H9 (cell line): ENCODE data around the gene AKR1B15. TPM values are rescaled to one million over a fixed set of nuclear protein-coding genes. Genes with fewer than 3 reads are reported as not detected.
A peak's percentile ranks its signal among the peaks of the same experiment; 100 is the strongest.

Experiments used
- DNase-seq: peaks from one replicate; pipeline ENCODE4 v3.0.0-alpha.2; 2017
- H2AFZ ChIP-seq: one replicate; pipeline ENCODE4 v1.6.1; 2013; ENCODE audit warnings: mild to moderate bottlenecking, low read length, control low read depth, moderate library complexity
- H2AK5ac ChIP-seq: 2 replicates; pipeline ENCODE4 v1.6.1; 2013; ENCODE audit warnings: low read length, control low read depth, mixed read lengths; ENCODE audit not compliant: insufficient read length
- H2BK120ac ChIP-seq: one replicate; pipeline ENCODE4 v1.6.1; 2013; ENCODE audit warnings: low read depth, mild to moderate bottlenecking, low read length, control low read depth, inconsistent platforms; ENCODE audit not compliant: poor library complexity, severe bottlenecking
- H2BK12ac ChIP-seq: 2 replicates; pipeline ENCODE4 v1.6.1; 2013; ENCODE audit warnings: low read length, control low read depth, mixed read lengths, low read depth; ENCODE audit not compliant: insufficient read length
- H2BK15ac ChIP-seq: 2 replicates; pipeline ENCODE4 v1.6.1; 2013; ENCODE audit warnings: low read depth, low read length, control low read depth
- H2BK20ac ChIP-seq: one replicate; pipeline ENCODE4 v1.6.1; 2013; ENCODE audit warnings: low read depth, mild to moderate bottlenecking, low read length, control low read depth, inconsistent platforms; ENCODE audit not compliant: poor library complexity, severe bottlenecking
- H2BK5ac ChIP-seq: 2 replicates; pipeline ENCODE4 v1.6.1; 2013; ENCODE audit warnings: low read length, control low read depth, mixed read lengths; ENCODE audit not compliant: insufficient read length
- H3K14ac ChIP-seq: 2 replicates; pipeline ENCODE4 v1.6.1; 2013; ENCODE audit warnings: low read length, control low read depth; ENCODE audit not compliant: insufficient read depth
- H3K18ac ChIP-seq: 2 replicates; pipeline ENCODE4 v1.6.1; 2013; ENCODE audit warnings: low read depth, mild to moderate bottlenecking, mixed read lengths, low read length, control low read depth; ENCODE audit not compliant: insufficient read length
- H3K23ac ChIP-seq: 2 replicates; pipeline ENCODE4 v1.6.1; 2013; ENCODE audit warnings: low read length, control low read depth, mixed read lengths, low read depth; ENCODE audit not compliant: insufficient read length
- H3K23me2 ChIP-seq: 2 replicates; pipeline ENCODE4 v1.6.1; 2013; ENCODE audit warnings: low read depth, mild to moderate bottlenecking, mixed read lengths, low read length, control low read depth; ENCODE audit not compliant: insufficient read length, poor library complexity, severe bottlenecking
- H3K27ac ChIP-seq: 2 replicates; pipeline ENCODE4 v1.5.1; 2013; ENCODE audit warnings: low read length, control low read depth, mixed read lengths, low read depth; ENCODE audit not compliant: insufficient read length
- H3K27me3 ChIP-seq: 2 replicates; pipeline ENCODE4 v1.6.1; 2013; ENCODE audit warnings: low read length, control low read depth, inconsistent platforms; ENCODE audit not compliant: insufficient read depth
- H3K4ac ChIP-seq: 2 replicates; pipeline ENCODE4 v1.6.1; 2013; ENCODE audit warnings: low read depth, mild to moderate bottlenecking, control low read depth, inconsistent platforms, low read length, moderate library complexity
- H3K4me1 ChIP-seq: 2 replicates; pipeline ENCODE4 v1.6.1; 2013; ENCODE audit warnings: low read length, control low read depth, inconsistent platforms; ENCODE audit not compliant: insufficient read depth
- H3K4me2 ChIP-seq: 2 replicates; pipeline ENCODE4 v1.6.1; 2013; ENCODE audit warnings: low read length, control low read depth, mixed read lengths; ENCODE audit not compliant: insufficient read length, insufficient read depth
- H3K56ac ChIP-seq: 2 replicates; pipeline ENCODE4 v1.6.1; 2013; ENCODE audit warnings: low read depth, mild to moderate bottlenecking, mixed read lengths, low read length, control low read depth; ENCODE audit not compliant: insufficient read length
- H3K79me1 ChIP-seq: 2 replicates; pipeline ENCODE4 v1.6.1; 2013; ENCODE audit warnings: low read depth, mild to moderate bottlenecking, moderate library complexity, low read length, control low read depth, inconsistent platforms; ENCODE audit not compliant: insufficient read depth, poor library complexity, severe bottlenecking
- H3K79me2 ChIP-seq: 2 replicates; pipeline ENCODE4 v1.6.1; 2013; ENCODE audit warnings: low read length, control low read depth, inconsistent platforms; ENCODE audit not compliant: insufficient read depth
- H3K9ac ChIP-seq: 2 replicates; pipeline ENCODE4 v1.6.1; 2013; ENCODE audit warnings: low read length, control low read depth, mixed read lengths; ENCODE audit not compliant: insufficient read length; ENCODE audit errors: extremely low read depth
- H3K9me3 ChIP-seq: one replicate; pipeline ENCODE4 v1.6.1; 2013; ENCODE audit warnings: low read depth, low read length, inconsistent platforms; ENCODE audit not compliant: control insufficient read depth
- H3T11ph ChIP-seq: one replicate; pipeline ENCODE4 v1.6.1; 2013; ENCODE audit warnings: mild to moderate bottlenecking, low read length, control low read depth, inconsistent platforms
- H4K20me1 ChIP-seq: one replicate; pipeline ENCODE4 v1.6.1; 2013; ENCODE audit not compliant: control insufficient read depth, insufficient read length, insufficient read depth
- H4K5ac ChIP-seq: 2 replicates; pipeline ENCODE4 v1.6.1; 2013; ENCODE audit warnings: low read depth, mild to moderate bottlenecking, mixed read lengths, low read length, control low read depth; ENCODE audit not compliant: insufficient read length
- H4K8ac ChIP-seq: replicated peaks from 2 replicates; pipeline ENCODE4 v1.6.1; 2013; ENCODE audit warnings: low read length, control low read depth, mixed read lengths, low read depth; ENCODE audit not compliant: insufficient read length
- H4K91ac ChIP-seq: 2 replicates; pipeline ENCODE4 v1.6.1; 2013; ENCODE audit warnings: low read depth, mild to moderate bottlenecking, moderate library complexity, mixed read lengths, low read length, control low read depth; ENCODE audit not compliant: insufficient read length
- H3K27ac Mint-ChIP-seq, 3 experiments: 2 replicates in 2 of 3; 3 replicates in 1 of 3; pipeline ENCODE4 v1.8.0; 2020 to 2021; ENCODE audit warnings: mixed read lengths in 3 of 3, mild to moderate bottlenecking in 1 of 3, moderate library complexity in 1 of 3
- H3K27me3 Mint-ChIP-seq: 2 replicates; pipeline ENCODE4 v1.8.0; 2021; ENCODE audit warnings: low read depth, mild to moderate bottlenecking, moderate library complexity, mixed read lengths
- H3K36me3 Mint-ChIP-seq, 3 experiments: 2 replicates in 2 of 3; 3 replicates in 1 of 3; pipeline ENCODE4 v1.8.0; 2020 to 2021; ENCODE audit warnings: low read depth in 3 of 3, mixed read lengths in 3 of 3; ENCODE audit not compliant: insufficient read depth in 1 of 3
- H3K4me1 Mint-ChIP-seq, 2 experiments: 2 replicates each; pipeline ENCODE4 v1.8.0; 2020; ENCODE audit warnings: mixed read lengths in 2 of 2
- H3K4me3 Mint-ChIP-seq, 2 experiments: 2 replicates in 1 of 2; 3 replicates in 1 of 2; pipeline ENCODE4 v1.8.0; 2020 to 2021; ENCODE audit warnings: mild to moderate bottlenecking in 2 of 2, mixed read lengths in 2 of 2, moderate library complexity in 1 of 2
- H3K9me3 Mint-ChIP-seq, 2 experiments: 2 replicates in 1 of 2; 3 replicates in 1 of 2; pipeline ENCODE4 v1.8.0; 2020; ENCODE audit warnings: mild to moderate bottlenecking in 2 of 2, mixed read lengths in 2 of 2, moderate library complexity in 1 of 2
- CTCF ChIP-seq: fragments of 200-600 bp; sonication (generic); conservative IDR thresholded peaks from 3 replicates; pipeline ENCODE4 v1.8.0; 2021; ENCODE audit warnings: antibody characterized with exemption, mild to moderate bottlenecking
- WGBS: extraction: QIAGEN DNeasy Blood & Tissue Kit; methylation state at CpG from one replicate; pipeline ENCODE4 v1.1.7; 2013; ENCODE audit warnings: missing lambda C conversion rate, low lambda C conversion rate, mixed read lengths; ENCODE audit not compliant: insufficient read length; ENCODE audit errors: extremely low coverage; 5-methylcytosine and 5-hydroxymethylcytosine counted together
- total RNA-seq: library from RNA; stranded (reverse); gene quantifications from 2 replicates; pipeline ENCODE4 v1.2.1, GENCODE V29; 2021

The AKR1B15 gene
- total RNA-seq, 1 experiment from 2014 or later = not detected

DNA sequence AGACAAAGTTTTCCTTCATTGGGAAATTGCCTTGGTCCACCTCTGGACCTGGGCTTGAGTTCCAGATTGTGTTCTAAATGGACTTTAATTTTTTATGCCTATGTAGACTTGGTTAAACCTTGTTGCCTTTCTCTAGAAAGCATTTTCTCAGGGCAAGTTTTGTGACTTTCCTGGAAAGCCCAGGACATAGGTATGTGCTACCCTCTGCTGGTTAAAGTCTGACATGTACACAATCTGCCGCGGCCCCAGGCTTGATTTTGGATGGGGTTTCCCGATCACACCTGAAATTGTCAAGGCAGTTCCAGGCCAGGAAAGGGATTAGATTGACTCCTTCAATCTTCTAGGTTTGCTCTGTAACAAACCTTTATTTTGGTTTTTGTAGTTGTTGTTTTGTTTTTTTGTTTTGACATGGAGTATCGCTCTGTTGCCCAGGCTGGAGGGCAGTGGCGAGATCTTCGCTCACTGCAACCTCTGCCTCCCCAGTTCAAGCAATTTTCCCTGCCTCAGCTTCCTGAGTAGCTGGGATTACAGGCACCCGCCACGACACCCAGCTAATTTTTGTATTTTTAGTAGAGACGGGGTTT is 35.6 kb upstream of the AKR1B15 start:
- no peak overlapping the region for H4K91ac ChIP-seq
- no peaks in the 10 kb centered on the region for H3K27me3 ChIP-seq
- no peak overlapping the region for H3K9ac ChIP-seq
- no peak overlapping the region for H2BK15ac ChIP-seq
- DNase-seq = peak; percentile 58
- H3K23me2 ChIP-seq = no peaks in the 10 kb centered on the region
- H3K23ac ChIP-seq = no peak overlapping the region
- no peak overlapping the region for H3K27ac ChIP-seq
- no peak overlapping the region for H3T11ph ChIP-seq
- H4K8ac ChIP-seq = no peak overlapping the region
- no peak overlapping the region for H2BK20ac ChIP-seq
- H3K4me2 ChIP-seq = no peak overlapping the region
- no peak overlapping the region for H3K56ac ChIP-seq
- H2BK5ac ChIP-seq = no peak overlapping the region
- peaks cover 19% of the 10 kb centered on the region for H3K27me3 Mint-ChIP-seq
- no peak overlapping the region for H3K27ac Mint-ChIP-seq
- H3K9me3 ChIP-seq = no peaks in the 10 kb centered on the region
- H3K4me1 Mint-ChIP-seq = peaks cover 7 to 12% of the 10 kb centered on the region in 2 experiments
- H2BK12ac ChIP-seq = no peak overlapping the region
- H3K4ac ChIP-seq = no peak overlapping the region
- H3K4me3 Mint-ChIP-seq = 0 out of 5 replicates have a peak overlapping the region, but pooled peaks of 1 of the 2 experiments have one; percentile 22
- H2BK120ac ChIP-seq = no peak overlapping the region
- peaks cover 2% of the 10 kb centered on the region for H4K20me1 ChIP-seq
- no peak overlapping the region for H3K14ac ChIP-seq
- no CpG with 5 or more reads among the region's 9 CpGs for WGBS
- H3K4me1 ChIP-seq = no peaks in the 10 kb centered on the region
- no peaks in the 10 kb centered on the region for H3K79me2 ChIP-seq
- no peaks in the 10 kb centered on the region for H3K9me3 Mint-ChIP-seq
- no peak overlapping the region for H2AK5ac ChIP-seq
- no peaks in the 10 kb centered on the region for H3K36me3 Mint-ChIP-seq
- peak; percentile 81 for TF ChIP-seq CTCF
- no peak overlapping the region for H4K5ac ChIP-seq
- no peaks in the 10 kb centered on the region for H3K79me1 ChIP-seq
- H3K18ac ChIP-seq = no peak overlapping the region
- H2AFZ ChIP-seq = no peak overlapping the region
